ENCODE data around the gene TMEM254. TPM values are rescaled to one million over a fixed set of nuclear protein-coding genes. Genes with fewer than 3 reads are reported as not detected.
A peak's percentile ranks its signal among the peaks of the same experiment; 100 is the strongest.
"Not testable (repeated sequence)": the region's sequence is repeated elsewhere in the genome, so short reads cannot be mapped to it uniquely, and the experiment has no call there.

Gene TMEM254
- total RNA-seq, 1 donor from 2014 or later, result 34.8 TPM

- H3K4me1 Mint-ChIP-seq (ENCODE audit: low read depth), result no peaks in the 10 kb centered on the region
- no peak overlapping the region for H3K27ac Mint-ChIP-seq
- DNase-seq (ENCODE audit: low spot score, unreplicated experiment), result no peak
Observed at GRCh38 chr10:80041162-80041561, 37.3 kb upstream of the TMEM254 start.

GRCh38 chr10:80044935-80045334 is 33.5 kb upstream of the TMEM254 start:
- not testable (repeated sequence) for H3K27me3 Mint-ChIP-seq; H3K4me3 Mint-ChIP-seq (ENCODE audit: low read depth); H3K9me3 Mint-ChIP-seq (ENCODE audit: low read depth); H3K27ac Mint-ChIP-seq; DNase-seq (ENCODE audit: low spot score, unreplicated experiment); H3K4me1 Mint-ChIP-seq (ENCODE audit: low read depth); H3K36me3 Mint-ChIP-seq (ENCODE audit: insufficient read depth)

More at GRCh38 chr10:80041162-80041561, 37.3 kb upstream of the TMEM254 start:
- Mint-ChIP-seq H3K9me3 (ENCODE audit: low read depth) (no peaks in the 10 kb centered on the region), H3K27me3 (no peaks in the 10 kb centered on the region), H3K36me3 (ENCODE audit: insufficient read depth) (no peaks in the 10 kb centered on the region), H3K4me3 (ENCODE audit: low read depth) (no peak overlapping the region)
- no peak for TF ChIP-seq CTCF (IDR thresholded peaks at IDR 0.05; ENCODE audit: unreplicated experiment)

- H3K4me1 Mint-ChIP-seq (ENCODE audit: low read depth), result no peaks in the 10 kb centered on the region
- H3K9me3 Mint-ChIP-seq (ENCODE audit: low read depth), result no peaks in the 10 kb centered on the region
- no peaks in the 10 kb centered on the region for H3K36me3 Mint-ChIP-seq (ENCODE audit: insufficient read depth)
- H3K27me3 Mint-ChIP-seq, result peaks cover 4% of the 10 kb centered on the region
- H3K4me3 Mint-ChIP-seq (ENCODE audit: low read depth), result no peak overlapping the region
- no peak overlapping the region for H3K27ac Mint-ChIP-seq
- TF ChIP-seq CTCF (IDR thresholded peaks at IDR 0.05; ENCODE audit: unreplicated experiment), result peak; percentile 95
- peak; percentile 68 for DNase-seq (ENCODE audit: low spot score, unreplicated experiment)
Observed at GRCh38 chr10:80046629-80047441, 31.6 kb upstream of the TMEM254 start.

GRCh38 chr10:80050752-80051151 is 27.7 kb upstream of the TMEM254 start:
- Mint-ChIP-seq H3K27ac (no peak overlapping the region), H3K9me3 (ENCODE audit: low read depth) (no peaks in the 10 kb centered on the region), H3K4me1 (ENCODE audit: low read depth) (no peaks in the 10 kb centered on the region), H3K4me3 (ENCODE audit: low read depth) (no peak overlapping the region), H3K36me3 (ENCODE audit: insufficient read depth) (no peaks in the 10 kb centered on the region), H3K27me3 (peaks cover 4% of the 10 kb centered on the region)
- TF ChIP-seq CTCF (IDR thresholded peaks at IDR 0.05; ENCODE audit: unreplicated experiment), result no peak
- DNase-seq (ENCODE audit: low spot score, unreplicated experiment), result no peak

- no peak for DNase-seq (ENCODE audit: low spot score, unreplicated experiment)
- Mint-ChIP-seq H3K27ac (no peak overlapping the region), H3K4me1 (ENCODE audit: low read depth) (no peaks in the 10 kb centered on the region), H3K9me3 (ENCODE audit: low read depth) (no peaks in the 10 kb centered on the region), H3K4me3 (ENCODE audit: low read depth) (no peak overlapping the region), H3K27me3 (peaks cover 4% of the 10 kb centered on the region), H3K36me3 (ENCODE audit: insufficient read depth) (no peaks in the 10 kb centered on the region)
- no peak for TF ChIP-seq CTCF (IDR thresholded peaks at IDR 0.05; ENCODE audit: unreplicated experiment)
Observed at GRCh38 chr10:80051993-80052392, 26.5 kb upstream of the TMEM254 start.

GRCh38 chr10:80055760-80056159 is 22.7 kb upstream of the TMEM254 start:
- no peak for DNase-seq (ENCODE audit: low spot score, unreplicated experiment)
- H3K4me3 Mint-ChIP-seq (ENCODE audit: low read depth), result no peak overlapping the region
- H3K4me1 Mint-ChIP-seq (ENCODE audit: low read depth), result no peaks in the 10 kb centered on the region
- H3K9me3 Mint-ChIP-seq (ENCODE audit: low read depth), result no peaks in the 10 kb centered on the region
- no peaks in the 10 kb centered on the region for H3K27me3 Mint-ChIP-seq
- no peak overlapping the region for H3K27ac Mint-ChIP-seq
- no peak for TF ChIP-seq CTCF (IDR thresholded peaks at IDR 0.05; ENCODE audit: unreplicated experiment)
- H3K36me3 Mint-ChIP-seq (ENCODE audit: insufficient read depth), result no peaks in the 10 kb centered on the region
